GM23248 (cell line): ENCODE measurements around the gene EPN2. TPM values are rescaled to one million over a fixed set of nuclear protein-coding genes. Genes with fewer than 3 reads are reported as not detected.

Source experiments
- DNase-seq: peaks from one replicate; pipeline ENCODE4 v3.0.0-alpha.2; 2015
- H2AFZ ChIP-seq: fragments of 200-600 bp; sonication (generic); 2 replicates; pipeline ENCODE4 v1.6.1; 2016; ENCODE audit warnings: antibody characterized with exemption
- H3F3A ChIP-seq: fragments of 200-600 bp; sonication (generic); 2 replicates; pipeline ENCODE4 v1.6.1; 2016; ENCODE audit warnings: mild to moderate bottlenecking, antibody characterized with exemption, mixed run types; ENCODE audit not compliant: insufficient read depth
- H3K27ac ChIP-seq: fragments of 200-600 bp; sonication (generic); 2 replicates; pipeline ENCODE4 v1.5.1; 2016; ENCODE audit warnings: mild to moderate bottlenecking
- H3K27me3 ChIP-seq: fragments of 200-600 bp; sonication (generic); replicated peaks from 2 replicates; pipeline ENCODE4 v1.6.1; 2016; ENCODE audit warnings: mild to moderate bottlenecking; ENCODE audit not compliant: insufficient read depth
- H3K36me3 ChIP-seq: fragments of 200-600 bp; sonication (generic); 2 replicates; pipeline ENCODE4 v1.6.1; 2016; ENCODE audit warnings: low read depth, mild to moderate bottlenecking
- H3K4me1 ChIP-seq: fragments of 200-600 bp; sonication (generic); 2 replicates; pipeline ENCODE4 v1.6.1; 2016; ENCODE audit warnings: mild to moderate bottlenecking; ENCODE audit not compliant: insufficient read depth
- H3K4me2 ChIP-seq: fragments of 200-600 bp; sonication (generic); one replicate; pipeline ENCODE4 v1.6.1; 2016; ENCODE audit warnings: mild to moderate bottlenecking; ENCODE audit not compliant: unreplicated experiment
- H3K4me3 ChIP-seq: fragments of 200-600 bp; sonication (generic); 2 replicates; pipeline ENCODE4 v1.5.1; 2016; ENCODE audit warnings: mild to moderate bottlenecking
- H3K79me2 ChIP-seq: fragments of 200-600 bp; sonication (generic); 2 replicates; pipeline ENCODE4 v1.6.1; 2016; ENCODE audit warnings: mild to moderate bottlenecking; ENCODE audit not compliant: insufficient read depth
- H3K9ac ChIP-seq: fragments of 200-600 bp; sonication (generic); 2 replicates; pipeline ENCODE4 v1.6.1; 2016; ENCODE audit warnings: mild to moderate bottlenecking
- H3K9me2 ChIP-seq: fragments of 200-600 bp; sonication (generic); 2 replicates; pipeline ENCODE4 v1.6.1; 2016; ENCODE audit warnings: mixed run types, mild to moderate bottlenecking, moderate library complexity; ENCODE audit not compliant: insufficient read depth
- H3K9me3 ChIP-seq: fragments of 200-600 bp; sonication (generic); one replicate; pipeline ENCODE4 v1.6.1; 2017; ENCODE audit warnings: low read depth
- H4K20me1 ChIP-seq: fragments of 200-600 bp; sonication (generic); 2 replicates; pipeline ENCODE4 v1.6.0; 2016; ENCODE audit not compliant: insufficient read depth
- EZH2 ChIP-seq: fragments of 200-600 bp; sonication (generic); IDR thresholded peaks from 2 replicates; pipeline ENCODE4 v1.6.1; 2018; ENCODE audit warnings: antibody characterized with exemption, mild to moderate bottlenecking; ENCODE audit not compliant: insufficient read depth, poor library complexity, severe bottlenecking
- EZH2phosphoT487 ChIP-seq: fragments of 200-600 bp; sonication (generic); IDR thresholded peaks from 2 replicates; pipeline ENCODE4 v1.6.1; 2018; ENCODE audit warnings: antibody characterized with exemption, moderate library complexity, mild to moderate bottlenecking, low read depth; ENCODE audit not compliant: insufficient read depth
- WGBS, 2 experiments: methylation state at CpG; one replicate each; pipeline ENCODE4 v1.1.6; 2015 to 2017; ENCODE audit warnings: low lambda C conversion rate in 2 of 2, low coverage in 1 of 2; ENCODE audit errors: missing lambda C conversion rate in 2 of 2; 5-methylcytosine and 5-hydroxymethylcytosine counted together
- in situ Hi-C: fragments of 300-500 bp; cut with MboI; formaldehyde crosslinking; loops from 2 replicates; pipeline ENCODE4 v1.15.0; 2020
- polyA plus RNA-seq: library from polyadenylated mRNA; unstranded; fragments of >200 nt; fragmentation: Nextera tagmentation; extraction: Ambion mirVana; gene quantifications from 2 replicates; pipeline ENCODE4 v1.2.1, GENCODE V29; 2016
- total RNA-seq: library from RNA; depleted of rRNA; stranded (reverse); fragments of >200 nt; shearing (Covaris generic); gene quantifications from 2 replicates; pipeline ENCODE4 v1.2.3, GENCODE V29; 2014

Gene EPN2
- total and polyA plus RNA-seq, 2 experiments from 2014 or later: 25.3 to 54.0 TPM

DNA sequence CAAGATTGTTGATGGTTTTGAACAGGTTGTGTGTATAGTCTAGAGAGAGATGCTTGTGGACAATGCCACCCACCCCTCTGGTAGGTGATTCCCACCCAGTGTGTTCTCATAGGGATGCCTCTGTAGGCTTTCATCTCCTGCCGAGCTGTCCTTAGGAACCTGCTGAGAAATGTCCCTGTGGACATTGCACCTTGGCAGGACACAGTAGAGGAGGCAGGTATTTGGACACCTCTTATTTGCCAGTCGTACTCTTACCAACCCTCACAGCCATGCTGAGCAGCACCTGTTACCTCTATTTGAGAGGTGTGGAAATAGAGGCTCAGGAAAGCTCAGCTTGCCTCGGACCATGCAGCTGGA is 33.2 kb downstream of the EPN2 start:
- TF ChIP-seq EZH2phosphoT487: no peak
- TF ChIP-seq EZH2: no peak
- Histone ChIP-seq H3F3A (peaks cover 6% of the 10 kb centered on the region; the same call in 1 of the 2 replicates), H3K36me3 (no peaks in the 10 kb centered on the region), H3K9me3 (no peaks in the 10 kb centered on the region), H3K27ac (no peak overlapping the region), H3K9me2 (no peaks in the 10 kb centered on the region), H3K27me3 (no peaks in the 10 kb centered on the region), H2AFZ (no peak overlapping the region), H3K9ac (no peak overlapping the region), H3K4me1 (no peaks in the 10 kb centered on the region; the same call in 1 of the 2 replicates), H3K4me3 (no peak overlapping the region), H3K79me2 (peaks cover 99% of the 10 kb centered on the region), H4K20me1 (peaks cover 13% of the 10 kb centered on the region; the same call in 1 of the 2 replicates), H3K4me2 (no peak overlapping the region)
- WGBS, 2 experiments: 75 to 85% methylated on average over 3 of the region's 3 CpGs
- in situ Hi-C loops: loop anchor here (25.0 kb wide), 1 partner anchor 492 kb away; no protein-coding TSS in a partner anchor
- DNase-seq: no peak

DNA sequence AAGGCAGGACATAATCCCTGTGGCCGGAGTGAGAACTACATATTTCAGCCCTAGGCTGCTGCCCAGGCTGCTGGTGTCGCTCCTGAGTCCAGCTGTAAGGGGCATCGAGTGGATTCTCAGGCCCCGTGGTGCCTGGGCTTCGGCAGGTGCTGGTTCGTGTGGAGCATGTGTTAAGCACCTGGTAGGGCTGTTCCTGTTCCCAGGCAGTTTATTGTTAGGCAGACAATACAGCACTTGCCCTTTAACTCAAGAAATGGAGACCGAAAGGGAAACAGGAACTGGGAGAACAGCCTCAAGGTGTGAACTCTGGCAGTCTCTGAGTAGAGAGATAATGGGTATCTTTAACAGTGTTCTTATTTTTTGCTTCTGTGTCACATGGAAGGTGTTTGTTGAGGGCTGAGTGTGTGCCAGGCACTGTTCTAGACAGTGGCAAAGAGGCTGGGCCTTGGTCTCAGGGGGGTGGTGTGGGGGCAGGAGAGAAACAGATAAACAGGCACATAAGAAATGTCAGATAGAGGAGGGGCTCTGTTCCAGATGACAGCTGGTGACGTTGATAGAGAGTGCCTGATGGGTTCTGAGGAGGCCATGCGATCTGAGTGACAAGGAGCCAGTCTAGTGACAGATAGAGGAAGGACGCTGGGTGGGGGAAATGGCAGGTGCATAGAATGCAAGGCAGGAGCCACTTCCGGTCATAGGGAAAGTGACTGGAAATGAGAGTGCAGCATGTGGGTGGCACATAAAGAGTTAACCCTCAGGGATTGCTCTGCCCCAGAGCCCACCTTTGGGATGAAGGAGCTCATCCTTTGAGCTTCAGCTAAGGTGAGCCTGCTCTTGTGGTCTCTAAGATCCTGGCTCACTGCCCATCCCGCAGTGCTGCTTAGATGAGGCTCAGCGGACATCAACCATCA is 33.8 kb downstream of the EPN2 start:
- Histone ChIP-seq H4K20me1 (peaks cover 13% of the 10 kb centered on the region; the same call in 1 of the 2 replicates), H3K27ac (no peak overlapping the region), H2AFZ (no peak overlapping the region), H3K9me3 (no peaks in the 10 kb centered on the region), H3K4me1 (no peaks in the 10 kb centered on the region; the same call in 1 of the 2 replicates), H3K36me3 (no peaks in the 10 kb centered on the region), H3K9ac (no peak overlapping the region), H3K4me2 (no peak overlapping the region), H3F3A (peaks cover 6% of the 10 kb centered on the region; the same call in 1 of the 2 replicates), H3K4me3 (no peak overlapping the region), H3K9me2 (no peaks in the 10 kb centered on the region), H3K79me2 (peaks cover 99% of the 10 kb centered on the region), H3K27me3 (no peaks in the 10 kb centered on the region)
- in situ Hi-C loops: loop anchor here (25.0 kb wide), 1 partner anchor 491 kb away; no protein-coding TSS in a partner anchor
- WGBS, 2 experiments: 76 to 80% methylated on average over 13 of the region's 13 CpGs
- no peak for DNase-seq
- TF ChIP-seq EZH2 (no peak), EZH2phosphoT487 (no peak)

DNA sequence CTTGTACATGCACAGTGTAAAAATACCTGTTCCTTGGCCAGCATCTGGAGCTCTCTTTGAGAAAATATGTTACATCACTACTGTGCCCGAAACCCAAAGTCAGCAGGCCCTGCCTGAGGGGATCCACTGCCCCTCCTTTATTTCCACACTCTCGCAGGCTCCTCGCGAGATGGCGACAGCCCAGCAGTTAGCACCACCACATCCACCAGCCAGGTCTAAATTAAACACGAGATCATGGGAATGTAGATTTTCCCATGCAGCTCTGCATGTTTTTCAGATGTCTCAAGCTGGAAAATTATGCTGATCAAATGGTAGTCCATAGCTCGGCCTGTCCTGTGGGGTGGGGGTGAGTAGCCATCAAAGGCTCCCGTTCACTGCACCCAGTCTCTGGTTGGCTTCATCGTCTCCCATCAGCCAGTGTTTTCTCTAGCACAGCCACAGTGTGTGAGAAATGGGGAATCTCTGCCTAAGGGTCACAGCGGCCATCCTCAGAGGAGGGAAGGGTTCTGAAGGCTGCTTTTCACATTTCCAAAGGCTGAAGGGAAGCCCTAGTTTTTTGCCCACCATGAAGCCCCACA is 34.7 kb downstream of the EPN2 start:
- DNase-seq: no peak
- Histone ChIP-seq H4K20me1 (peaks cover 13% of the 10 kb centered on the region; the same call in 1 of the 2 replicates), H3K27me3 (no peaks in the 10 kb centered on the region), H3K9ac (no peak overlapping the region), H2AFZ (no peak overlapping the region), H3K79me2 (peaks cover 99% of the 10 kb centered on the region), H3K9me3 (no peaks in the 10 kb centered on the region), H3K27ac (no peak overlapping the region), H3K4me1 (no peaks in the 10 kb centered on the region; the same call in 1 of the 2 replicates), H3F3A (peaks cover 6% of the 10 kb centered on the region; the same call in 1 of the 2 replicates), H3K4me3 (no peak overlapping the region), H3K9me2 (no peaks in the 10 kb centered on the region), H3K36me3 (no peaks in the 10 kb centered on the region), H3K4me2 (no peak overlapping the region)
- 77 to 86% methylated on average over 10 of the region's 10 CpGs for WGBS, 2 experiments
- TF ChIP-seq EZH2phosphoT487 (no peak), EZH2 (no peak)
- in situ Hi-C loops: loop anchor here (25.0 kb wide), 1 partner anchor 490 kb away; no protein-coding TSS in a partner anchor

DNA sequence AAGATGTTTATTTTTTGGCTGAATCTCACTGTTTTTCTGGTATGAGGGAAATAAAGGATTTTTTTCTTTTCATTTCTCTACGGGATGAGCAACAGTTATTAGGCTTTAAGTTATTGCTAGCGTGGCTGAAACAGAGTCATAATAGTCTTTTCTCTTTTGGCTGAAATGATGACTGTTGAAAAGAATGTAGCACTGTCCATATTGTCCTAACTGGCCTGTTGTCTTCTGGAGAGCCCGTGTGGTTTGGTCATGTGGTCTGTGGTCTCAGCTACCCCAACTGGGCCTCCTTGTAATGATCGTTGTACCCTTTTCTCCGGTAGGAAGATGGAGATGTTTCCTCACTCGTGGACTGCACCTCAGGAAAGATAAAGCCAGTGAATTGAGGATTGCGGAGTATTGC is 36.6 kb downstream of the EPN2 start:
- Histone ChIP-seq H3K4me3 (no peak overlapping the region), H2AFZ (no peak overlapping the region), H3K4me2 (no peak overlapping the region), H3F3A (peaks cover 6% of the 10 kb centered on the region; the same call in 1 of the 2 replicates), H3K27ac (no peak overlapping the region), H3K4me1 (no peaks in the 10 kb centered on the region), H3K9me2 (no peaks in the 10 kb centered on the region), H3K9ac (no peak overlapping the region), H3K9me3 (no peaks in the 10 kb centered on the region), H3K27me3 (no peaks in the 10 kb centered on the region), H4K20me1 (peaks cover 13% of the 10 kb centered on the region; the same call in 1 of the 2 replicates), H3K36me3 (no peaks in the 10 kb centered on the region; the same call in 1 of the 2 replicates), H3K79me2 (peaks cover 99% of the 10 kb centered on the region)
- no peak for DNase-seq
- TF ChIP-seq EZH2 (no peak), EZH2phosphoT487 (no peak)
- in situ Hi-C loops: loop anchor here (25.0 kb wide), 1 partner anchor 489 kb away; no protein-coding TSS in a partner anchor
- WGBS, 2 experiments: 86 to 92% methylated on average over 7 of the region's 7 CpGs
